Astrocyte (in vitro differentiated cells and primary cell): ENCODE data around the gene RGS19.

Experiments used
- EZH2 ChIP-seq: IDR thresholded peaks from 2 replicates; pipeline ENCODE4 v1.6.1; 2012; ENCODE audit warnings: mild to moderate bottlenecking, low read length, inconsistent platforms; ENCODE audit not compliant: insufficient read depth
- TF ChIP-seq, protein P1 (sequence below): IDR thresholded peaks from 2 replicates; pipeline ENCODE4 v1.5.1; 2011; ENCODE audit warnings: low read depth, mild to moderate bottlenecking, inconsistent platforms, low read length, moderate library complexity; ENCODE audit not compliant: insufficient read depth

DNA sequence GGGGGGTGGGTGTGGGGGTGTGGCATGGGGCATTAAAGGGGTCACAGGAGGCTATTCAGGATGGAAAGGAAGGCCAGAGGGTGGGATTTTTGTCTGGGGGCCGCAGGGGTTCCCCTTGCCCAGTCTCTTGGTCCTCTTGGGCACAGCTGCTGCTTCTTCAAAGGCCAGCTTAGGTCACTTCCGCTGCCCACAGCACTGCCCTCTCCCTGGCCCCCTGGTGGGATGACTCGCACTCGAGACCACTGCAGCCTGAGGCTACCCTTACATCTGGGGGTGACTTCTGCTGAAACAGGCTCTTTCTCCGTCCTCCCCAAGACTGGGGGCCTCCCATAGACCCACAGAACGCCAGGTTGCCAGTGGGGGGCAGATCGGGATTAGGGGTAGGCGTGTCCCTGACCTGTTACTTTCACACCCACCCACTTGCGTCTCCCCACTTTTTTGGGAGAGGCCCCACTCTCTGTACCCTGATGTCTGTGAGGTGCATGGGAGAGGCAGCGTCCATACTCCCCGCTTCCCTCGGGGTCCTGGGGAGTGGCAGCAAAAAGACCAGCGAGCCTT is 3.6 kb upstream of the RGS19 start:
- TF ChIP-seq, protein P1, sequence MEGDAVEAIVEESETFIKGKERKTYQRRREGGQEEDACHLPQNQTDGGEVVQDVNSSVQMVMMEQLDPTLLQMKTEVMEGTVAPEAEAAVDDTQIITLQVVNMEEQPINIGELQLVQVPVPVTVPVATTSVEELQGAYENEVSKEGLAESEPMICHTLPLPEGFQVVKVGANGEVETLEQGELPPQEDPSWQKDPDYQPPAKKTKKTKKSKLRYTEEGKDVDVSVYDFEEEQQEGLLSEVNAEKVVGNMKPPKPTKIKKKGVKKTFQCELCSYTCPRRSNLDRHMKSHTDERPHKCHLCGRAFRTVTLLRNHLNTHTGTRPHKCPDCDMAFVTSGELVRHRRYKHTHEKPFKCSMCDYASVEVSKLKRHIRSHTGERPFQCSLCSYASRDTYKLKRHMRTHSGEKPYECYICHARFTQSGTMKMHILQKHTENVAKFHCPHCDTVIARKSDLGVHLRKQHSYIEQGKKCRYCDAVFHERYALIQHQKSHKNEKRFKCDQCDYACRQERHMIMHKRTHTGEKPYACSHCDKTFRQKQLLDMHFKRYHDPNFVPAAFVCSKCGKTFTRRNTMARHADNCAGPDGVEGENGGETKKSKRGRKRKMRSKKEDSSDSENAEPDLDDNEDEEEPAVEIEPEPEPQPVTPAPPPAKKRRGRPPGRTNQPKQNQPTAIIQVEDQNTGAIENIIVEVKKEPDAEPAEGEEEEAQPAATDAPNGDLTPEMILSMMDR: no peak
- TF ChIP-seq EZH2: no peak
